ENCODE measurements around the gene MRPS26. TPM values are rescaled to one million over a fixed set of nuclear protein-coding genes. Genes with fewer than 3 reads are reported as not detected.

MRPS26 gene
- polyA plus RNA-seq, 3 donors: 19.4 to 36.6 (median 29.8) TPM

GRCh38 chr20:3040086-3040485, 5.8 kb upstream of the MRPS26 start:
- TF ChIP-seq CTCF (IDR thresholded peaks at IDR 0.05): no peak
- H3K36me3 Mint-ChIP-seq: peaks cover 38 to 65% of the 10 kb centered on the region in 2 donors
- peaks cover 5 to 6% of the 10 kb centered on the region in 2 donors for H3K4me1 ChIP-seq (ENCODE audit: control insufficient read depth in 1 of 2, insufficient read depth in 2 of 2, low read length in 2 of 2)
- H3K4me2 ChIP-seq (replicated peaks; ENCODE audit: extremely low read depth, low read length, poor library complexity, severe bottlenecking): no peak overlapping the region
- H3K27me3 ChIP-seq (ENCODE audit: control insufficient read depth in 2 of 2, insufficient read depth in 2 of 2, low read length in 2 of 2): no peaks in the 10 kb centered on the region
- H2AFZ ChIP-seq (ENCODE audit: insufficient read depth, low read depth, low read length, poor library complexity, severe bottlenecking): no peak overlapping the region
- WGBS (ENCODE audit: insufficient coverage): 93% methylated on average over 6 of the region's 8 CpGs
- H3K4me3 Mint-ChIP-seq: no peak overlapping the region
- intact Hi-C loops (cut with micrococcal nuclease): no loop called here
- H3K9ac ChIP-seq (ENCODE audit: insufficient read depth, low read length, poor library complexity, severe bottlenecking): no peak overlapping the region
- H3K27ac ChIP-seq (ENCODE audit: low read depth in 1 of 2, low read length in 2 of 2): no peak overlapping the region
- no peaks in the 10 kb centered on the region for H3K9me3 Mint-ChIP-seq
- H3K36me3 ChIP-seq (replicated peaks in 1 of 2; ENCODE audit: control insufficient read depth in 1 of 2, insufficient read depth in 2 of 2, low read length in 2 of 2): peaks cover 54 to 63% of the 10 kb centered on the region in 2 donors
- H3K27ac Mint-ChIP-seq: no peak overlapping the region
- no peaks in the 10 kb centered on the region for H4K20me1 ChIP-seq (ENCODE audit: insufficient read depth, low read length)
- no peak for DNase-seq
- H3K79me2 ChIP-seq (ENCODE audit: insufficient read depth, low read length): no peaks in the 10 kb centered on the region
- no peaks in the 10 kb centered on the region for H3K9me3 ChIP-seq (replicated peaks in 1 of 2; ENCODE audit: control insufficient read depth in 1 of 2, insufficient read depth in 1 of 2, low read length in 2 of 2)
- peaks cover 0 to 3% (median 2%) of the 10 kb centered on the region in 3 donors for H3K27me3 Mint-ChIP-seq (ENCODE audit: low read depth in 3 of 3)
- H3K4me3 ChIP-seq (replicated peaks in 1 of 3; ENCODE audit: low read depth in 2 of 3, low read length in 3 of 3): no peak overlapping the region
- peaks cover 6% of the 10 kb centered on the region for H3K4me1 Mint-ChIP-seq

GRCh38 chr20:3041854-3042409, 3.9 kb upstream of the MRPS26 start:
- 99% methylated on average over 8 of the region's 10 CpGs for WGBS (ENCODE audit: insufficient coverage)
- H3K4me3 Mint-ChIP-seq: no peak overlapping the region
- H3K4me3 ChIP-seq (replicated peaks in 1 of 3; ENCODE audit: low read depth in 2 of 3, low read length in 3 of 3): no peak overlapping the region
- no peak overlapping the region for H3K9ac ChIP-seq (ENCODE audit: insufficient read depth, low read length, poor library complexity, severe bottlenecking)
- no peak overlapping the region for H3K4me2 ChIP-seq (replicated peaks; ENCODE audit: extremely low read depth, low read length, poor library complexity, severe bottlenecking)
- peaks cover 14 to 23% of the 10 kb centered on the region in 2 donors for H3K4me1 ChIP-seq (ENCODE audit: control insufficient read depth in 1 of 2, insufficient read depth in 2 of 2, low read length in 2 of 2)
- H4K20me1 ChIP-seq (ENCODE audit: insufficient read depth, low read length): no peaks in the 10 kb centered on the region
- no peak for TF ChIP-seq CTCF (IDR thresholded peaks at IDR 0.05)
- no peaks in the 10 kb centered on the region for H3K27me3 ChIP-seq (ENCODE audit: control insufficient read depth in 2 of 2, insufficient read depth in 2 of 2, low read length in 2 of 2)
- H2AFZ ChIP-seq (ENCODE audit: insufficient read depth, low read depth, low read length, poor library complexity, severe bottlenecking): no peak overlapping the region
- peaks cover 0 to 3% (median 2%) of the 10 kb centered on the region in 3 donors for H3K27me3 Mint-ChIP-seq (ENCODE audit: low read depth in 3 of 3)
- peaks cover 14% of the 10 kb centered on the region for H3K4me1 Mint-ChIP-seq
- H3K79me2 ChIP-seq (ENCODE audit: insufficient read depth, low read length): peaks cover 6% of the 10 kb centered on the region
- H3K36me3 Mint-ChIP-seq: peaks cover 41 to 49% of the 10 kb centered on the region in 2 donors
- no peak overlapping the region for H3K27ac ChIP-seq (ENCODE audit: low read depth in 1 of 2, low read length in 2 of 2)
- peak overlapping the region in 2 of 7 donors; percentile 26 to 30 for H3K27ac Mint-ChIP-seq
- no peaks in the 10 kb centered on the region for H3K9me3 ChIP-seq (replicated peaks in 1 of 2; ENCODE audit: control insufficient read depth in 1 of 2, insufficient read depth in 1 of 2, low read length in 2 of 2)
- peaks cover 35 to 45% of the 10 kb centered on the region in 2 donors for H3K36me3 ChIP-seq (replicated peaks in 1 of 2; ENCODE audit: control insufficient read depth in 1 of 2, insufficient read depth in 2 of 2, low read length in 2 of 2)
- intact Hi-C loops (cut with micrococcal nuclease): no loop called here
- no peak for DNase-seq
- no peaks in the 10 kb centered on the region for H3K9me3 Mint-ChIP-seq

Data from CD14-positive monocyte (primary cell).